SU-DHL-6 (cell line): ENCODE measurements around the gene SPO11.

ENCODE experiments used
- H2AFZ ChIP-seq: fragments of 200-600 bp; sonication (generic); 2 replicates; pipeline ENCODE4 v1.6.1; 2014; ENCODE audit warnings: low read depth, mild to moderate bottlenecking, moderate library complexity, mixed read lengths, antibody characterized with exemption, low read length; ENCODE audit not compliant: severe bottlenecking
- H3F3A ChIP-seq: fragments of 200-600 bp; shearing (Covaris generic); 2 replicates; pipeline ENCODE4 v1.6.0; 2016; ENCODE audit warnings: antibody characterized with exemption, mild to moderate bottlenecking; ENCODE audit not compliant: insufficient read depth
- H3K27ac ChIP-seq: fragments of 200-600 bp; sonication (generic); 2 replicates; pipeline ENCODE4 v1.5.1; 2016; ENCODE audit warnings: low read depth, mild to moderate bottlenecking, low read length, moderate library complexity, mixed read lengths
- H3K27me3 ChIP-seq: fragments of 200-600 bp; sonication (generic), shearing (Covaris generic); 2 replicates; pipeline ENCODE4 v1.6.0; 2014; ENCODE audit warnings: mild to moderate bottlenecking, low read length
- H3K36me3 ChIP-seq: fragments of 200-600 bp; sonication (generic); 2 replicates; pipeline ENCODE4 v1.6.1; 2014; ENCODE audit warnings: mild to moderate bottlenecking, low read length, mixed read lengths
- H3K4me2 ChIP-seq: fragments of 300-600, 200-600 bp; shearing (Covaris generic), sonication (generic); 2 replicates; pipeline ENCODE4 v1.6.0; 2014; ENCODE audit warnings: low read length, low read depth, mild to moderate bottlenecking; ENCODE audit not compliant: poor library complexity, severe bottlenecking
- H3K4me3 ChIP-seq: fragments of 200-600 bp; sonication (generic); 2 replicates; pipeline ENCODE4 v1.5.1; 2014; ENCODE audit warnings: antibody characterized with exemption, low read length, mild to moderate bottlenecking, mixed read lengths; ENCODE audit not compliant: insufficient read depth, poor library complexity, severe bottlenecking
- H3K79me2 ChIP-seq: fragments of 200-600 bp; sonication (generic); 2 replicates; pipeline ENCODE4 v1.6.1; 2014; ENCODE audit warnings: mild to moderate bottlenecking, low read length, moderate library complexity; ENCODE audit not compliant: insufficient read depth
- H3K9ac ChIP-seq: fragments of 200-600 bp; sonication (generic); 2 replicates; pipeline ENCODE4 v1.7.0; 2014; ENCODE audit warnings: mild to moderate bottlenecking, low read length
- H3K9me2 ChIP-seq: fragments of 200-600 bp; sonication (generic); replicated peaks from 2 replicates; pipeline ENCODE4 v1.6.1; 2014; ENCODE audit warnings: low read length; ENCODE audit not compliant: insufficient read depth
- H3K9me3 ChIP-seq: fragments of 200-600 bp; sonication (generic); 2 replicates; pipeline ENCODE4 v1.6.1; 2014; ENCODE audit warnings: low read length, mixed read lengths; ENCODE audit not compliant: insufficient read depth
- H4K20me1 ChIP-seq: fragments of 200-600 bp; sonication (generic); 2 replicates; pipeline ENCODE4 v1.6.1; 2014; ENCODE audit warnings: low read depth, mild to moderate bottlenecking, antibody characterized with exemption, low read length, moderate library complexity, mixed read lengths
- EZH2phosphoT487 ChIP-seq: fragments of 200-600 bp; sonication (generic), shearing (Covaris generic); conservative IDR thresholded peaks from 2 replicates; pipeline ENCODE4 v1.6.1; 2018; ENCODE audit warnings: mild to moderate bottlenecking, antibody characterized with exemption, low read length, moderate library complexity, mixed read lengths
- TF ChIP-seq, protein P1 (sequence below): fragments of 200-600 bp; sonication (generic); IDR thresholded peaks from one replicate; pipeline ENCODE4 v1.5.1; 2017; ENCODE audit warnings: antibody characterized with exemption, mild to moderate bottlenecking, low read length, moderate library complexity; ENCODE audit not compliant: insufficient read depth, poor library complexity, severe bottlenecking

SPO11 gene

DNA sequence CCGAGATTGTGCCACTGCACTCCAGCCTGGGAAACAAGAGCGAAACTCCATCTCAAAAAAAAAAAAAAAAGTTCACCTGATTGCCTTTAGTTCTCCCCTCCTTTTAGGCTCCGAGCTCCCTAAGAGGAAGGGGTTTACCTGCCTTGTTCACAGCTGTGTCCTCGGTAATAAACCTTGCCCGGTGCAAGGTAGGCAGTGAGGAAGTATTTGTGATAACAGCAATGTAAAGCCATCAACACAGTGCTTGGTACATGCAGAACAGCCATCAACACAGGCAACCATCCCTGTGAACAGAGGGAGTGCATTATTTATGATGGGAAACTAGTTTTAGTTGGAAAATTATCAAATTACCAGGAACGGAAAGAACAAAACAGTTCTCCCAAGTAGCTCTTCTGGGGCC, 1.8 kb upstream of the SPO11 start:
- no peaks in the 10 kb centered on the region for H3K79me2 ChIP-seq
- peak overlapping the region; percentile 21 for H2AFZ ChIP-seq
- H3K4me2 ChIP-seq = peak overlapping the region; percentile 82
- H3K9me2 ChIP-seq = no peaks in the 10 kb centered on the region
- H4K20me1 ChIP-seq = no peaks in the 10 kb centered on the region
- peak overlapping the region; percentile 53 for H3K9ac ChIP-seq
- H3F3A ChIP-seq = peaks cover 69% of the 10 kb centered on the region
- H3K27me3 ChIP-seq = no peaks in the 10 kb centered on the region
- no peak overlapping the region for H3K4me3 ChIP-seq
- peak overlapping the region; percentile 98 for H3K27ac ChIP-seq
- H3K36me3 ChIP-seq = no peaks in the 10 kb centered on the region
- TF ChIP-seq, protein P1, sequence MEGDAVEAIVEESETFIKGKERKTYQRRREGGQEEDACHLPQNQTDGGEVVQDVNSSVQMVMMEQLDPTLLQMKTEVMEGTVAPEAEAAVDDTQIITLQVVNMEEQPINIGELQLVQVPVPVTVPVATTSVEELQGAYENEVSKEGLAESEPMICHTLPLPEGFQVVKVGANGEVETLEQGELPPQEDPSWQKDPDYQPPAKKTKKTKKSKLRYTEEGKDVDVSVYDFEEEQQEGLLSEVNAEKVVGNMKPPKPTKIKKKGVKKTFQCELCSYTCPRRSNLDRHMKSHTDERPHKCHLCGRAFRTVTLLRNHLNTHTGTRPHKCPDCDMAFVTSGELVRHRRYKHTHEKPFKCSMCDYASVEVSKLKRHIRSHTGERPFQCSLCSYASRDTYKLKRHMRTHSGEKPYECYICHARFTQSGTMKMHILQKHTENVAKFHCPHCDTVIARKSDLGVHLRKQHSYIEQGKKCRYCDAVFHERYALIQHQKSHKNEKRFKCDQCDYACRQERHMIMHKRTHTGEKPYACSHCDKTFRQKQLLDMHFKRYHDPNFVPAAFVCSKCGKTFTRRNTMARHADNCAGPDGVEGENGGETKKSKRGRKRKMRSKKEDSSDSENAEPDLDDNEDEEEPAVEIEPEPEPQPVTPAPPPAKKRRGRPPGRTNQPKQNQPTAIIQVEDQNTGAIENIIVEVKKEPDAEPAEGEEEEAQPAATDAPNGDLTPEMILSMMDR = no peak
- TF ChIP-seq EZH2phosphoT487 = no peak
- no peaks in the 10 kb centered on the region for H3K9me3 ChIP-seq

DNA sequence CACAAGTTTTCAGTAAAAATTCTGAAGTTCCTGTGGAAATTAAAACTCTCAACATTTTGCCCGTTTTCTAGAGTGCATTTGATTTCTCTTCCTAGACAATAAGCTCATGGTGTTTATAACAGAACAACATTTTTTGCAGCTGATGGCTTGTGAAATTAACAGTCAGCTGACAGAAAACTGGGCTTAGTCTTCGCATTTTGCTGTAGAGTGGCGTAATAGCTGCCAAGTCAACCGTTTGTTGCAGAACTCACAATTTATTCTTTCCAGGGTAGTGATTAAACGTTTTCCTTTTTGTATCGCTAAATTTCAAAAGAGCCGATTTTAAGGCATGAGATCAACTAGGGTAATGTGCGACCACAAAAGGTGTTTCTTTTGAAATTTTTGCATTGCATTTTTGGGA, 1.4 kb downstream of the SPO11 start:
- H3K4me2 ChIP-seq = no peak overlapping the region
- TF ChIP-seq, protein P1 = no peak
- no peak for TF ChIP-seq EZH2phosphoT487
- no peak overlapping the region for H3K4me3 ChIP-seq
- no peaks in the 10 kb centered on the region for H3K79me2 ChIP-seq
- no peaks in the 10 kb centered on the region for H4K20me1 ChIP-seq
- no peaks in the 10 kb centered on the region for H3K27me3 ChIP-seq
- no peak overlapping the region for H3K27ac ChIP-seq
- no peaks in the 10 kb centered on the region for H3K36me3 ChIP-seq
- H3F3A ChIP-seq = peaks cover 43% of the 10 kb centered on the region
- no peaks in the 10 kb centered on the region for H3K9me3 ChIP-seq
- no peak overlapping the region for H2AFZ ChIP-seq
- no peak overlapping the region for H3K9ac ChIP-seq
- H3K9me2 ChIP-seq = no peaks in the 10 kb centered on the region

DNA sequence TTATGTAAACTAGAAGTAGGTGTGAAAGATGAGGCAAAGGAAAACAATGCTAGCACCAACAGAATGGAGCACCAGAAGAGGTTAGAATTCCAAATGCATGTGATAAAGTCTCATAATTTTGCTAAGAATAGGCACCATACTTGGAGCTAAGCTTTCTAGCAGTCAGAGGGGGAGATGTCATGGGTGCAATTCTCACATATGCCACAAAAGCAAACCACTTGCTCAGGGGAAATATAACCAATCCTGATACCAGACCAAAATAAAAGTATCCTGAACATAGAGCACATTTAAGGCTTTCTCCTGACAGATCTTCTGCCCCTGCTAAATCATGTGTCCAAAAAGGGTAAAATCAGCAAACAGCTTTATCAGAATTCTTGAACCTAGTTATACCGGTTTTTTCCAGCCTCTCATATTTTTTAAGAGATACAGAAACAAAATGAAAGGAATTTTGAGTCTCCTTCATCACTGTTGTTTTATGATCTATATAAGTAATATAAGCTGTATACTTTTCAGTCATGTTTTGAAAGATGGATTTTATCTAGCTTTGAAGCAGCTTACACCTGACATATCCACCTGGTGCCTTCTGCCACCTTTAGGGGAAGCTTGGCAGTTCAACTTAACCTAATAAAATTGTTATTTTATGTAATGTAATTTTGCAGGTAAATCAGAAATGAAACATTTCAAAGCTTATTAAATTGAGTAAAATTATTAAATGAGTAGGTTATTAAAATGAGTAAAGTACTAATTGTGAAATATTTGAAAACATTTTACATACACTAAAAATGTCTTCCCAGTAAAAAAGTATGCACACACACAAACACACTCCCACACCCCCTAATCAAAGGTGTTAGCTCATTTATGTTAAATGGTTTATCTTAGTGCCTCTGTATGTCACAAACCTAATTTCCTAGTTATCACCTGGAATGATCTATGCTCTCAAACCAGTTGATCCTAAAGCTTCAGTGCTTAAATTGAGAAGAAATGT, 2.8 kb downstream of the SPO11 start:
- TF ChIP-seq, protein P1 = peak; percentile 87
- TF ChIP-seq EZH2phosphoT487 = no peak
- Histone ChIP-seq H3K4me3 (no peak overlapping the region), H3K27me3 (no peaks in the 10 kb centered on the region), H3K79me2 (no peaks in the 10 kb centered on the region), H3K9ac (no peak overlapping the region), H2AFZ (no peak overlapping the region), H3K27ac (no peak overlapping the region), H3K4me2 (no peak overlapping the region), H3K9me2 (no peaks in the 10 kb centered on the region), H3K9me3 (no peaks in the 10 kb centered on the region), H4K20me1 (no peaks in the 10 kb centered on the region), H3F3A (peaks cover 29% of the 10 kb centered on the region), H3K36me3 (no peaks in the 10 kb centered on the region)
